Fibroblast of villous mesenchyme (primary cell): ENCODE measurements around the gene TSPAN15. TPM values are rescaled to one million over a fixed set of nuclear protein-coding genes. Genes with fewer than 3 reads are reported as not detected.

ENCODE experiments used
- DNase-seq: peaks from one replicate; pipeline ENCODE4 v3.0.0-alpha.2; 2010; ENCODE audit warnings: low read depth
- H3K4me3 ChIP-seq: 2 replicates; pipeline ENCODE4 v1.5.1; 2011; ENCODE audit warnings: low read depth, mild to moderate bottlenecking, low read length
- CTCF ChIP-seq: IDR thresholded peaks from 2 replicates; pipeline ENCODE4 v1.5.1; 2012; ENCODE audit warnings: low read depth, mild to moderate bottlenecking, low read length; ENCODE audit not compliant: insufficient read depth
- total RNA-seq: library from RNA; depleted of rRNA; stranded (reverse); fragments of >200 nt; gene quantifications from 2 replicates; pipeline ENCODE4 v1.2.3, GENCODE V29; 2012

Gene TSPAN15
- total RNA-seq, 1 donor, result 6.0 TPM

GRCh38 chr10:69477968-69478597, 26.8 kb downstream of the TSPAN15 start:
- no peak for DNase-seq
- no peak overlapping the region for H3K4me3 ChIP-seq
- no peak for TF ChIP-seq CTCF

GRCh38 chr10:69479240-69480067, 28.2 kb downstream of the TSPAN15 start:
- no peak for TF ChIP-seq CTCF
- H3K4me3 ChIP-seq, result no peak overlapping the region
- peak; percentile 91 for DNase-seq

- DNase-seq, result no peak
- no peak overlapping the region for H3K4me3 ChIP-seq
- TF ChIP-seq CTCF, result no peak
Measured at GRCh38 chr10:69480068-69480412, 28.8 kb downstream of the TSPAN15 start.

GRCh38 chr10:69481305-69481704, 30.0 kb downstream of the TSPAN15 start:
- peak; percentile 69 for DNase-seq
- no peak for TF ChIP-seq CTCF
- no peak overlapping the region for H3K4me3 ChIP-seq

GRCh38 chr10:69481811-69482524, 30.7 kb downstream of the TSPAN15 start:
- TF ChIP-seq CTCF, result no peak
- DNase-seq, result no peak
- H3K4me3 ChIP-seq, result no peak overlapping the region

GRCh38 chr10:69483963-69484362, 32.7 kb downstream of the TSPAN15 start:
- DNase-seq, result peak; percentile 45

More at GRCh38 chr10:69483963-69484362, 32.7 kb downstream of the TSPAN15 start:
- TF ChIP-seq CTCF, result no peak
- no peak overlapping the region for H3K4me3 ChIP-seq
